GM21825 (cell line): ENCODE data around the gene QKI.

Experiments used
- ATAC-seq: cut with Tn5 transposase; IDR thresholded peaks from one replicate; pipeline ENCODE4 v1.9.1; 2021; ENCODE audit warnings: mild to moderate bottlenecking, moderate library complexity; ENCODE audit not compliant: unreplicated experiment

Gene QKI

DNA sequence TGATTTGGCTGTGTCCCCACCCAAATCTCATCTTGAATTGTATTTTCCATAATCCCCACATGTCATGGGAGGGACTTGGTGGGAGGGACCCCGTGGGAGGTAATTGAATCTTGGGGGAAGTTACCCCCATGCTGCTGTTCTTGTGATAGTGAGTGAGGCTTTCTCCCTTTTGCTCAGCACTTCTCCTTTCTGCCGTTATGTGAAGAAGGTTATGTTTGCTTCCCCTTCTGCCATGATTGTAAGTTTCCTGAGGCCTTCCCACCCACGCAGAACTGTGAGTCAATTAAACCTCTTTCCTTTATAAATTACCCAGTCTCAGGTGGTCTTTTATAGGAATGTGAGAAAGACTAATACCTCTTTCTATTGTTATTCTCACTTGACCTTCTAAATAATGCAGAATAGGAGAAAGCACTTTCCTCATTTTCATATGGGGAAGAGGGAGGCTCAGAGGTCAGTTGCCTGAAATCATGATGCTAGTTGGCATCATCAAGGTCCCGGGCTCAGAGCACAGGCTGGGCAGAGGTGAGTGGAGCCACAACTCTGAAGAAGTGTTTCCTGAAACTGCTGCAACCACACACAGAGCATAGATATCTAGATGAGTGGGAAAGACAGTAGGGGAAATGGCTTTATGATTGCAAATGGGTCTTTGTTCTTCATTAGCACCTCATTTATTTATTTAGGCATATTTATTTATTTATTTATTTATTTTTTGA lies 191.0 kb downstream of the QKI start:
- no peak for ATAC-seq

DNA sequence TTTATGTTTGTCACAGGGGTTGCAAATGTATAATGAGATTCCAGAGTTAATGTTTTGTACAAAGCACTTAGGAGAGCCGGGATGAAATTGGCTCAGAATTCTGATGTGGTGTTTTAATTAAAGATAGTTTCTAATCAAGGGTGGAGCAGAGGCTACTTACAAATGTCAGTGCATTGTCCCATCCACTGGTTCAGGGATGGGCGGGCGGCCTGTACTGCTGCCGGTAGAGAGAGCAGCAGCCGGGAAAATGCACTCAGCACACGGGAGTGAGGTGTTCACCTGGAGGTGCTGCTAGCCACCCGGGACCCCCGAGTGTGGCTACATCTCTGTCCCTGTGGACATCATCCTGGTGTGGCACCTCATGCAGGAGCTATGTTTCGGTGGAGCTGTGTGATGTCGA lies 193.3 kb downstream of the QKI start:
- ATAC-seq: no peak

DNA sequence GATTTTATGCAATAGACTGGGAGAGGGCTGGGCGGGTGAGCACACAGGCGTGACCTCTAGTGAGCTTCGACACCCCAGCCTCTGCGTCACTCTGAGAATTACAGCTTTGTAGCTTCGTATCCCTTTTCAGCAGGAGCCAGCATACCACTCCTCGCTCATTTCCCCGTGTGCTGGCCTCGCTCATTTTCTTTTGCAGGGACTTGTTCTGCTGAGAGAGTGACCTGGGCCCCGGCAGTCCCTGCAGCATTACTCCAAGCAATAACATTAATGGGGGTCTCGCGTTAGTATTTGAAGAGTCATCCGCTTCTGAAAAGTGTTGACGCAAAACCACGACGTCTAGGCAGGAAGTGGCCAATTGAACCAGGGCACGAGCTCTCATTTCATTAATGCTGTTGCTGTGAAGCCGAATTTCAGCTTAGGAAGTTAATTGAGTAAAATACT lies 193.7 kb downstream of the QKI start:
- ATAC-seq: no peak

DNA sequence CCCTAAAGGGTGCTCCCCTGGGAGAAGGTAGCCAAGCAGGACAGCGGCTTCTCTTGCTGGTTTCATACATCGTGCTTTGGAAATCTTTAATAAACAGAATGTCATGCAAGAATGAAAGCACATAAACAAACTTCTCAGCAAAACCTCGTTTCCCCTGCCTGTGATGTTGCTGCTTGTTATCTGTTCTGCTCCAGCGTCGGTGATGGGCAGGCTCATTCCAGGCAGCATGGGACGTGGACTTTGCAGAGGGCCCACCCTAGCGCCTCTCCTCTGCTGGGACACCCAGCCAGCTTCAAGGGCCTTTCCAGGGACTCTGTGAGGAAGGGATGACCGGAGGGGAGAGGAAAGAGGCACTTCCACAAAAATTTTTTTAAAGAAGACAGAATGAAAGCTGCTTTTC lies 197.7 kb downstream of the QKI start:
- no peak for ATAC-seq

DNA sequence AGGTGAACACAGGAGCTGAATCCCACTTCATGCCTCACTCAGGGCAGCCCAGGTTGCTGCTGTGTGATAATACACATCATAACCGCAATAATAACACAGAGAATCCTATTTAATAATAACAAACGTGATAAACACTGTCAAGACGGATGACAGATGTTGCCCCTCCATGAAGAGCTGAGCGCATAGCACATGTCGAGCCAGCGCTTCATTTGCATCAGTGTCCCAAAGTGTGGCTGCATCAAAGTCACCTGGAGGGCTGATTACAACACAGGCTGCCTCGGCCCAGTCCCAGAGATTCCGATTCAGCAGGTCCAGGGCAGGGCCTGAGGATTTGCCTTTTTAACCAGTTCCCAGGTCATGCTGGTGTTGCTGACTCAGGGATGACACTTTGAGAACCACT lies 198.5 kb downstream of the QKI start:
- no peak for ATAC-seq

DNA sequence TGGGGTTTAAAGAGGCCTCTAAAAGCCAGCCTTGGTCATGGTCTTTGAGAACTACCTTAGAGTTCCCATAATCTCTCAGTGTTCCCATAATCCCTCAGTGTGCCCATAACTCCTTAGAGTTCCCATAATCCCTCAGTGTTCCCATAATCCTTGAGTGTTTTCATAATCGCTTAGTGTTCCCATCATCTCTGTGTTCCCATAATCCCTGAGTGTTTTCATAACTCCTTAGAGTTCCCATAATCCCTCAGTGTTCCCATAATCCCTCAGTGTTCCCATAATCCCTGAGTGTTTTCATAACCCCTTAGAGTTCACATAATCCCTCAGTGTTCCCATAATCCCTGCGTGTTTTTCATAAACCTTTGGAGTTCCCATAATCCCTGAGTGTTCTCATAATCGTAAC lies 199.2 kb downstream of the QKI start:
- ATAC-seq: no peak

DNA sequence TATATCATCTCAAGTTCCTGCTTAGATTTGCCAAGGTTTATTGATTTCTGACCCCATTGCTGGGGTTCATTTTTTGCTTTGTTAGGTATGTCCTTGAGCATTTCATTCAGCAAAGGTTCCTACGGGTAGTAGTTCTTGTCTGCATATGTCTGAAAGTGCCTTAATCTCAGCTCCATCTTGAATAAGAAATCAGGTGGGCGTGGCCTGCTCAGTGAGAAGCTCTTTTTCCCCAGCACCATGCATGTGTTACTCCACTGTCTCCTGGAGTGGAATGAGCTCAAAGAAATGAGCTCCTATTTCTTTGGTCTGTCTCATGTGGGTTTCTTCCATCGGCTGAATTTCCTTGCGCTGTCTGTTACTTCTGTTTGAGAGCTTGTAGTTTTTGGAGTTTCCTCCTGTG lies 201.9 kb downstream of the QKI start:
- ATAC-seq: no peak

DNA sequence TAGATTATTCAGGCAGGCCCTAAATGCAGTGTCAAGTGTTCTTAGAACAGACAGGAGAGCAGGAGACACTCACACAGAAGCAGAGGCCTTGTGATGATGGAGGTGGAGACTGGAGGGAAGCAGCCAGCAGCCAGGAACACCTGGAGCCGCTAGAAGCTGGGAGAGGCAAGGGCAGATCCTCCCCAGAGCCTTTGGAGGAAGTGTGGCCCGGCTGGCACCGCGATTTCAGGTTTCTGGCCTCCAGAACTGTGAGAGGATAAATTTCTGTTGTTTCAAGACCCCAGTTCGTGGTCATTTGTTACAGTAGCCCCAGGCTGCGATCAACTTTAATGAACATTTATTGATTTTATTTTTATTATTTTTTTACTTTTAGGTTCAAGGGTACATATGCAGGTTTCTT lies 203.0 kb downstream of the QKI start:
- no peak for ATAC-seq

DNA sequence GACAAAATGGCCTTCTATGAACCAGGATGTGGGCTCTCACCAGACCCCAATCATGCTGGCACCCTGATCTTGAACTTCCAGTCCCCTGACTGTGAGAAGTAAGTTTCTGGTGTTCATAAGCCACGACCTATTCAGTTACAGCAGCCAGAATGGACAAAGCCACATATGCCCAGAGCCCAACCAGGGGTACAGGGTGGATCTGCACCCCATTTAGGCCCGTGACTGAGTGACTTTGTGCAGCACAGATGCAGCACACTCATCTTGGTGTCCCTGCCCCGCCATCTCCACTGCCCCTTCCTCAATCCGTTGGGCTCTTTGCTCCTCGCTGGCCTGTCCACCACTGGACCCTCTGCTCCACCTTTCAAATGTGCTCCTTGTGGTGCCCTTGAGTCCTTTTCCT lies 205.6 kb downstream of the QKI start:
- ATAC-seq: no peak

DNA sequence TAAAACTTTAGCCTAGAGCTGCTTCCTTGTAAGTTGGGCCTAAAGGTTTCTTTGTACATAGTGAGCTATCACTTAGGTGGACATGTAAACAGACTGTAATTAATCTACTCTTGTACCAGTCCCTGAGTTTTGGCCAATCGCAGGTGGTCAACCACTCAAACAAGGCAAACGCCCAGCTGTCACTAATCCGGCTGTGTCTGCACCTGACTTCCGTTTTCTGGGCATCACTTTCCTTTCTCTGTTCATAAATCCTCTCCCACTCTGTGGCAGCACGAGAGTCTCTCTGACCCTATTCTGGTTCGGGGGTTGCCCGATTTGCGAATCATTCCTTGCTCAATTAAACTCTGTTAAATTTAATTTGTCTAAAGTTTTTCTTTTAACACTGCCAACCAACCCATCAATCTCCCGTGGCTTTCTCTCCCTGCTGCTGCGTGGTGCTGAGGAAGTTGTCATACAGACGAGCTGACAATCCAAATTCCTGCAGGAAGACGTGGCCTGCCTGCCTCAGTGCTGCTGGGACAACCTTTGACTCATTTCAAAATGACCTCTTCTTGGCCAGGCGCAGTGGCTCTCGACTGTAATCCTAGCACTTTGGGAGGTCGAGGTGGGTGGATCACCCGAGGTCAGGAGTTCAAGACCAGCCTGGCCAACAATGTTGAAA lies 206.3 kb downstream of the QKI start:
- no peak for ATAC-seq

DNA sequence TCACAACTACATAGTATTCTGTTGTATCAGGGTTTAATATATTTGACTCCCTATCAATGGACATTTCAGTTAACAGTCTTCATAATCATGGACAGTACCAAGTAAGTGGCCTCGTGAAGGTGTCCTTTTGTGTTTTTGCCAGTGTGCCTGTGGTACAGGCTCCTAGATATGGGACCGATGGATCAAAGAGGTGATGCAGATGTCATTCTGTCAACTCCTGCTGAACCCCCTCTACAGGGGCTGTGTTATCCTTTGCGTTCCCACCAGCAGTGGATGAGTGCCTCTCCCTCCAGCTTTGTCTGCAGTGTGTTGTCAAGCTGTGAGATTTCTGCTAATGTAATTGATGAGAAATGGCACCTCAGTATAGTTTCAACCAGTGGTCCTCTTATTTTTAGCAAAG lies 210.7 kb downstream of the QKI start:
- ATAC-seq: no peak

DNA sequence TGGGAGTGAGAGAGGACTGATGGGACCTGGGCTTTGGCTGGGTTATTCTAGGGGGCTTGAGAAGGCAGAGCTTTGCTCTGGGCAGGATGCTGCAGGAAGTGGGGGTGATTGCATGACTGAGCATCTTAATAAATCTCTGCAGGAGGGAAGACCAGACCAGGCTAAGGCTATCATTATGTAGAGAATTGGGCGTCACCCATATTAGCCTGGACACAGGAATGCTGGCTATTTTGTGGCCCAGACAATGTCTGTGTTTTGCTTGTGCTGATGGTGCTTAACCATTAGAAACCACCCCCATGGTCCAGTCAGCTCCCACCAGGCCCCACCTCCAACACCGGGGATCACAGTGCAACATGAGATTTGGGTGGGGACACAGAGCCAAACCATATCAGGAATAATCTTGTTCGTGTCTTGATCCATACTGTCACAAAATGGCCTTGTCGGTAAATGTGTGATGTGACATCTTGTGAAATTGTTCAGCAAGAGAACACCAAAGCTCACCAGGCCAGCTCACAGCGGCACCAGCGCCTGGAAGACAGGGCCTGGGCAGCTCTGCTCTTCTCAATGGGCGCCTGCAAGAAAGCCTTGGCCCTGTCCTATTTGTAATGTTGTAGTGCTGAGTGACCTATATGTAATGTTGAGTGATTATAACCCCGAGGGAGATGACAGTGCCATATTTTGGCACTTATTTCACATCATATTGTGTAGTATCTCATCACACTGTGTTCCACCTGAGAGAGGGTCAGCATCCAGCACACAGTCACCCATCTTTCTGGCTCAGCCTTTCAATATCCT lies 211.8 kb downstream of the QKI start:
- no peak for ATAC-seq

DNA sequence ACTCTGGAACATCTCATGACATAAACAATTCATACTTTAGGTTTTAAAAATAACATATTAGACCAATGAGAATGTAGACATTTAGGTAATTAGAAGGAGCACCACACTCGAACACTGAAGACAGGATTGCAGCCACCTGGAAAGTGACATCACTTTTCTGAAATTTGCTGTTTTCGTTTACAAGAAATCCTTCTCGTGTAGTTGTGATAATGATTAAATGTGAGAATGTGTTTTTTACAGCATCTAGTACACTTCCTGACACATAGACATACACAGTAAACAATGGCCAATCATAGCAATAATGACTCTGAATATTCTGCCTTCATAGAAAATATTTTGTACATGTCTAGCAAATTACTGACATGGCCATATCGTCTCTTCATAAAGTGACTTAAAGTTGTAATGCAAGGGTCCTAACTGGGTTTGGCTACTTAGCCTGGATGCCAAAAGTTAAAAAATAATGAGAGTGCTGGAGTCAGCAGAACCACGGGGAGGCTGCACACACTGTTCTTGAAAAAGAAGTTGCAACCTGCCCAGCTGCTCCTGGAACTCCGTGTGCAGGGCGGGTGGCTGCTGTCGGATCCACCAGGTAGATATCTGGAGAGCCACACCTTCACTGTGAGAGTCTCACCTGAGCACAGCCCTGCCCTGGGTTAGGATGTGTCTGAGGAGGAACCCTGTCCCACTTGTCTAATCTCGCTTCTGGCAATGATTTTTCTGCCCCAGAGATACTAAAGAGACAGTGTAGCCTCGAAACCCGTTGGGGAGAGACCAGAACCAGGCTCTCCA lies 212.9 kb downstream of the QKI start:
- ATAC-seq: no peak
